HG03064 (cell line): ENCODE data around the gene ALKBH8.
A peak's percentile ranks its signal among the peaks of the same experiment; 100 is the strongest.
"Not testable (repeated sequence)": the region's sequence is repeated elsewhere in the genome, so short reads cannot be mapped to it uniquely, and the experiment has no call there.

ENCODE experiments used
- ATAC-seq: cut with Tn5 transposase; IDR thresholded peaks from one replicate; pipeline ENCODE4 v1.9.1; 2021; ENCODE audit warnings: low read depth; ENCODE audit not compliant: unreplicated experiment

ALKBH8 gene

GRCh38 chr11:107508201-107508857, 57.2 kb downstream of the ALKBH8 start:
- no peak for ATAC-seq

- ATAC-seq: no peak
Measured at GRCh38 chr11:107505647-107506225, 59.8 kb downstream of the ALKBH8 start.

- no peak for ATAC-seq
Measured at GRCh38 chr11:107504981-107505380, 60.6 kb downstream of the ALKBH8 start.

GRCh38 chr11:107501713-107502112, 63.8 kb downstream of the ALKBH8 start:
- ATAC-seq: no peak

- ATAC-seq: not testable (repeated sequence)
Measured at GRCh38 chr11:107497371-107497770, 68.2 kb downstream of the ALKBH8 start.

- ATAC-seq: no peak
Measured at GRCh38 chr11:107496011-107496410, 69.5 kb downstream of the ALKBH8 start.

GRCh38 chr11:107494055-107494454, 71.5 kb downstream of the ALKBH8 start:
- no peak for ATAC-seq

GRCh38 chr11:107493117-107493516, 72.4 kb downstream of the ALKBH8 start:
- ATAC-seq: no peak

- ATAC-seq: no peak
Measured at GRCh38 chr11:107490836-107491235, 74.7 kb downstream of the ALKBH8 start.

- ATAC-seq: no peak
Measured at GRCh38 chr11:107482234-107482633, 83.3 kb downstream of the ALKBH8 start.

- ATAC-seq: no peak
Measured at GRCh38 chr11:107478922-107479321, 86.6 kb downstream of the ALKBH8 start.

GRCh38 chr11:107477820-107478219, 87.7 kb downstream of the ALKBH8 start:
- no peak for ATAC-seq

GRCh38 chr11:107473792-107474191, 91.7 kb downstream of the ALKBH8 start:
- no peak for ATAC-seq

GRCh38 chr11:107472966-107473365, 92.6 kb downstream of the ALKBH8 start:
- no peak for ATAC-seq

- ATAC-seq: no peak
Measured at GRCh38 chr11:107468596-107468995, 96.9 kb downstream of the ALKBH8 start.

- ATAC-seq: no peak
Measured at GRCh38 chr11:107467696-107468095, 97.8 kb downstream of the ALKBH8 start.

- not testable (repeated sequence) for ATAC-seq
Measured at GRCh38 chr11:107466275-107466866, 99.2 kb downstream of the ALKBH8 start.

GRCh38 chr11:107457558-107458271, 107.8 kb downstream of the ALKBH8 start, which contains the start of gene CWF19L2:
CWF19L2 (minus strand) TSS chr11:107457825; CDS start chr11:107457816, 9 bp downstream.
- ATAC-seq: peak; percentile 99

- peak; percentile 42 for ATAC-seq
Measured at GRCh38 chr11:107457205-107457557, 108.4 kb downstream of the ALKBH8 start.

- ATAC-seq: no peak
Measured at GRCh38 chr11:107453594-107454286, 111.8 kb downstream of the ALKBH8 start.
